Stomach (tissue), 9 donors: Measurements from ENCODE around the gene OR11A1. TPM values are rescaled to one million over a fixed set of nuclear protein-coding genes. Genes with fewer than 3 reads are reported as not detected.

ENCODE experiments used
- DNase-seq, 2 donors: peaks; one replicate each; pipeline versions ENCODE4 v3.0.0 to v3.0.0-alpha.2; 2013 to 2019
- H3K27ac ChIP-seq, 5 donors: fragments of 200-600 bp in 4 of 5; sonication (generic) in 4 of 5; one replicate each; pipeline ENCODE4 v1.5.1; 2013 to 2019; ENCODE audit warnings: mild to moderate bottlenecking in 1 of 5, moderate library complexity in 1 of 5
- H3K27me3 ChIP-seq, 3 donors: fragments of 200-600 bp; sonication (generic); one replicate each; pipeline ENCODE4 v1.5.1; 2017 to 2019; ENCODE audit warnings: mixed run types in 1 of 3
- H3K36me3 ChIP-seq, 4 donors: fragments of 200-600 bp; sonication (generic); 1 replicate in 3 of 4; 2 replicates in 1 of 4; pipeline ENCODE4 v1.5.1; 2016 to 2019
- H3K4me1 ChIP-seq, 4 donors: fragments of 200-600 bp; sonication (generic); one replicate each; pipeline ENCODE4 v1.5.1; 2016 to 2019
- H3K4me3 ChIP-seq, 4 donors: fragments of 200-600 bp; sonication (generic) in 3 of 4; one replicate each; pipeline ENCODE4 v1.5.1; 2016 to 2019; ENCODE audit warnings: mild to moderate bottlenecking in 1 of 4
- H3K9me3 ChIP-seq, 4 donors: fragments of 200-600 bp; sonication (generic); one replicate each; pipeline ENCODE4 v1.5.1; 2016 to 2019
- CTCF ChIP-seq, 7 experiments: fragments of 450-650 bp in 4 of 7; fragments of 200-600 bp in 3 of 7; sonication (generic) in 3 of 7; IDR thresholded peaks; one replicate each; pipeline ENCODE4 v1.5.1; 2016 to 2019; ENCODE audit warnings: antibody characterized with exemption in 7 of 7, control low read depth in 2 of 7, mild to moderate bottlenecking in 1 of 7
- EP300 ChIP-seq: sonication (generic); formaldehyde crosslinking; IDR thresholded peaks from one replicate; pipeline ENCODE4 v1.6.1; 2017; ENCODE audit warnings: antibody characterized with exemption
- POLR2A ChIP-seq, 4 donors: fragments of 450-650 bp; IDR thresholded peaks; one replicate each; pipeline ENCODE4 v1.6.1; 2016; ENCODE audit warnings: antibody characterized with exemption in 4 of 4, control low read depth in 2 of 4, mild to moderate bottlenecking in 1 of 4, moderate library complexity in 1 of 4
- POLR2AphosphoS5 ChIP-seq, 3 donors: sonication (generic); formaldehyde crosslinking; IDR thresholded peaks; one replicate each; pipeline ENCODE4 v1.6.1; 2016; ENCODE audit warnings: antibody characterized with exemption in 3 of 3
- WGBS, 5 donors: extraction: QIAGEN DNeasy Blood & Tissue Kit in 3 of 5; methylation state at CpG; one replicate each; pipeline versions ENCODE4 v1.1.5 to v1.1.7; 2013 to 2018; 5-methylcytosine and 5-hydroxymethylcytosine counted together
- intact Hi-C: fragments of 100-400 bp; cut with DNase I; formaldehyde crosslinking; loops from one replicate; pipeline ENCODE4 v1.15.1; 2023; ENCODE audit warnings: low total_unique reads
- polyA plus RNA-seq, 3 donors: library from polyadenylated mRNA; stranded (reverse); fragments of 200-250 nt; gene quantifications; one replicate each; pipeline ENCODE4 v1.2.3, GENCODE V29; 2013
- total RNA-seq, 5 donors: library from RNA; depleted of rRNA; stranded (reverse); fragments of >200 nt; gene quantifications; one replicate each; pipeline versions ENCODE4 v1.1.0 to v1.2.3, GENCODE V29; 2014 to 2016
- donor health status: healthy with polysubstance abuse.
- donor health status: Bipolar disorder and iron deficiency.
- donor health status: healthy.

OR11A1 gene
- total and polyA plus RNA-seq, 8 donors: not detected

GRCh38 chr6:29493261-29493660 is 36.4 kb upstream of the OR11A1 start:
- H3K9me3 ChIP-seq: no peaks in the 10 kb centered on the region
- WGBS, 5 donors: 54 to 78% (median 73%) methylated on average over 2 of the region's 2 CpGs

GRCh38 chr6:29491574-29491973 is 34.7 kb upstream of the OR11A1 start:
- Histone ChIP-seq H3K36me3 (no peaks in the 10 kb centered on the region), H3K4me1 (no peaks in the 10 kb centered on the region), H3K27ac (no peak overlapping the region), H3K9me3 (no peaks in the 10 kb centered on the region), H3K4me3 (no peak overlapping the region), H3K27me3 (no peaks in the 10 kb centered on the region)
- 72 to 87% (median 77%) methylated on average over 4 of the region's 4 CpGs for WGBS, 5 donors
- DNase-seq: no peak
- intact Hi-C loops: no loop called here
- TF ChIP-seq POLR2AphosphoS5 (IDR thresholded peaks at IDR 0.05) (no peak), POLR2A (IDR thresholded peaks at IDR 0.05) (no peak), EP300 (no peak), CTCF (IDR thresholded peaks at IDR 0.05) (no peak)

More at GRCh38 chr6:29493261-29493660, 36.4 kb upstream of the OR11A1 start:
- H3K4me1 ChIP-seq: no peaks in the 10 kb centered on the region
- no peaks in the 10 kb centered on the region for H3K27me3 ChIP-seq
- H3K27ac ChIP-seq: no peak overlapping the region
- no peak for TF ChIP-seq EP300
- no peak for TF ChIP-seq CTCF (IDR thresholded peaks at IDR 0.05)
- TF ChIP-seq POLR2AphosphoS5 (IDR thresholded peaks at IDR 0.05): no peak
- TF ChIP-seq POLR2A (IDR thresholded peaks at IDR 0.05): no peak
- DNase-seq: no peak
- no peak overlapping the region for H3K4me3 ChIP-seq
- no peaks in the 10 kb centered on the region for H3K36me3 ChIP-seq
- intact Hi-C loops: no loop called here

- Histone ChIP-seq H3K4me3 (no peak overlapping the region), H3K27me3 (no peaks in the 10 kb centered on the region), H3K9me3 (no peaks in the 10 kb centered on the region), H3K27ac (no peak overlapping the region), H3K36me3 (no peaks in the 10 kb centered on the region), H3K4me1 (no peaks in the 10 kb centered on the region)
- intact Hi-C loops: no loop called here
- WGBS, 5 donors: 53 to 68% (median 67%) methylated on average over 2 of the region's 2 CpGs
- DNase-seq: no peak
- TF ChIP-seq CTCF (IDR thresholded peaks at IDR 0.05): no peak
- no peak for TF ChIP-seq POLR2A (IDR thresholded peaks at IDR 0.05)
- no peak for TF ChIP-seq EP300
- no peak for TF ChIP-seq POLR2AphosphoS5 (IDR thresholded peaks at IDR 0.05)
Observed at GRCh38 chr6:29490552-29490951, 33.7 kb upstream of the OR11A1 start.

GRCh38 chr6:29490055-29490454 is 33.2 kb upstream of the OR11A1 start:
- no peaks in the 10 kb centered on the region for H3K4me1 ChIP-seq
- TF ChIP-seq POLR2A (IDR thresholded peaks at IDR 0.05) (no peak), EP300 (no peak), CTCF (IDR thresholded peaks at IDR 0.05) (no peak), POLR2AphosphoS5 (IDR thresholded peaks at IDR 0.05) (no peak)
- H3K36me3 ChIP-seq: no peaks in the 10 kb centered on the region
- H3K27ac ChIP-seq: no peak overlapping the region
- H3K9me3 ChIP-seq: no peaks in the 10 kb centered on the region
- no peaks in the 10 kb centered on the region for H3K27me3 ChIP-seq
- WGBS, 5 donors: 72 to 91% (median 81%) methylated on average over 3 of the region's 3 CpGs
- DNase-seq: no peak
- no peak overlapping the region for H3K4me3 ChIP-seq
- intact Hi-C loops: no loop called here
